ENCODE measurements around the gene ENOX1.
"Not testable (repeated sequence)": the region's sequence is repeated elsewhere in the genome, so short reads cannot be mapped to it uniquely, and the experiment has no call there.

Gene ENOX1

DNA sequence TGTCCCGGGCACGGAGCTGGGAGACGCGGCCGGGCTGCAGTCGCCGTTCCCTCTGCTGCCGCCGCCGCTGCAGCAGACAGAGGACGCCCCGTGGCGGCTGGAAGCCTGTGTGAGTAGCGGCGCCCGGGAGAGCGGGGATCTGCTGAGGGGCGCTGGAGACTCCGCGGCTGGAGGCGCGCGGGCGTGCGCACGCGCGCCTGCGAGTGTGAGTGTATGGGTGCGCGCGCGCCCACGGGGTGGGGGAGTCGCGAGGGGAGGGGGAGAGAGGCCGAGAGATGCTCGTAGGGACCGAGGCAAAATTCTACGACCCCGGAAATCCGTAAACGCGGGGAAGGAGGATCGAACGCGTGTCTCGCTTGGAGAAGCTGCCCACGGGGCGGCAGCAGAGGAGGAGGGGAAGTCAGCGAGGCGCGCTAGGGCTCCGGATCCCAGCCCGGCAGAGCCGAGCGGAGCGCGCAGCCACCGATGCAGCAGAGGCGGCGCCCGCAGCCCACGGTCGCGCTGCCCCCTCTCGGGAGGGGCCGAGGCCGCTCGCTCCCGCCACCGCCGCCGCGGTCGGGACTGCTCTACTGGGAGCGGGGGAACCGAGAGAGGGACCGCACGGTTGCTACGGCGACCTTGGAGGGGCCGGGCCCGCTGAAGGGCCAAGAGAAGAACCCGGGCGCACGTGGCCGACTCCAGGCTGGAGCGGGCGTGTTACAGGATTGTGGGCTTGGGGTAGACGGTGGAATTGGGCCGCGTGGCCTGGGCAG, at the start of gene ENOX1:
ENOX1 (minus strand) TSS at position 207 of the 752 bp plus-strand sequence.
- DNase-seq, result no peak

DNA sequence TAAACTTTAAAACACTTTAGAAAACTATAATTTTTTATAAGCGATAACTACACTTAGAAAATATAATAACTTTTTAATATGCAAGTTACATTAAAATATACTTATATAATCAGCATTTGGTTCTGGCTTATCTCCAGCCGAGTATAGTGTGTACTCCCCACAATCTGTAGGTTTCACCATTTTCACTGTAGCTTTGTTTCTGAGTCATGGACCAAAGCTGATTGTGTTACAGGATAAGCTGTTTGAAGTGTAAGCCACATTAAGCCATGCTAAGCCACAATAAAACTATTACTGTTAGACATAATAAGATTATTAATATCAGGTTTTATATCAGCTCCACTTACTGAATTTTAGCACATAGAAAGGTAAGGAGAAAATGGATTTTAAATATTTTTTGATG, 48.9 kb upstream of the ENOX1 start:
- DNase-seq, result no peak

- DNase-seq, result no peak
Measured at GRCh38 chr13:43831088-43831487, 44.3 kb upstream of the ENOX1 start.

GRCh38 chr13:43830497-43830881, 43.7 kb upstream of the ENOX1 start:
- DNase-seq, result no peak

- DNase-seq, result not testable (repeated sequence)
Measured at GRCh38 chr13:43824656-43825055, 37.9 kb upstream of the ENOX1 start.

DNA sequence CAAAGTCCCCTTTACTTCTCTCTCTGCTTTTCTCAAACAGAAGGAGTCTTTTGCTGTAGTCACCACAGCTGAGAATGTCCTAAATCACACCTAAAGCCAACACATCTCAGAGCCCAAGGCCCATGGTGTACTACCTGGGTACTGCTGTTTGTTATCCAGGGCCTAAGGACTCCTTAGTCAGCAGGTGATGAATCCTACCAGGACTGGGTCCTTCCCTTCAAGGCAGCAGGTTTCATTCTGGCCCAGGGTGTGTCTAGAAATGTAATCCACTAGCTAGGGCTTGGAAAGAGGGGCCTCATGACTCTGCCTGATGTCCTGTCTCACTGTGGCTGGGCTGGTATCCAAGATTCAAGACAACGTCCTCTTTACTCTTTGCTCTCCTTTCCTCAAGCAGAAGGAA, 36.2 kb upstream of the ENOX1 start:
- DNase-seq, result no peak

DNA sequence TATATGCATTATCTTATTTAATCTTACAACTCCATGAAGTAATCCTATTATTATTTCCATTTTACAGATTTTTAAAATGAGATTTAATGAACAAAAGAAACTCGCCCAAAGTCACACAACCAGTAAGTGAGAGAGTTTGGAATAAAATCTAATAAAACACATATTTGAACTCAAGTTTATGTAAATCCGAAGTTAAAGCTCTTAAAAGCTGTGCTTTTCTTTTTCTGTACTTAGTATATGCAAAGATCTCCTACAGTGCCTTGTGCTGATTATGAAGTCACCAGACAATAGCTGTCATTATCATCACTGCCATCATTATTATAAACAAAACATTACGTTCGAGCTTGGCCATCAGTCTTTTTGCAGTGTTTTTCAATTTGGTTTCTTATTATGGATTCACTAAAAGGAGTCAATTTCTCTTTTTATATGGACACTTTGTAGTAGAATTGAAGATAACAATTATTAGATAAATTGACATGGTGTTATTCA, 29.7 kb upstream of the ENOX1 start:
- no peak for DNase-seq

DNA sequence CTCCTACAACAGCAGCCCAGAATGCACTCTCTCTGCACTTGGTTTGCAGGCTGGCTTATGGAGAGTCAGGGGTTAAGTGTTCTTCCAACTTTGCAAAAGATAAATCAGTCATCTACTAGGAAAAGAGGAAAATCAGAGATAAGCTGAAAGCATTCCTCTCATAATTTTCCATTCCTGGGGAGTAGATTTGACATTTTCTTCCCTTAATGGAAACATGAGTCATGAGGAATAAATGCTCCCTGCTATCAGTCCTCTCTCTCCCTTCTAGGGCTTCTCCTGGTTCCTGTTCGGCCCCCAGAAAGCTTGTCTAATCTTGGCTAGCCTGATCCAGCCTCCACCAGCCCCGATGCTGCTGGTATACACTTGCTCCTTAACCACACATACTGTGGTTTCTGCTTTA, 28.4 kb upstream of the ENOX1 start:
- DNase-seq, result no peak

- no peak for DNase-seq
Measured at GRCh38 chr13:43808676-43809075, 21.9 kb upstream of the ENOX1 start.

GRCh38 chr13:43805681-43806128, 18.9 kb upstream of the ENOX1 start:
- no peak for DNase-seq

GRCh38 chr13:43805071-43805468, 18.3 kb upstream of the ENOX1 start:
- no peak for DNase-seq

DNA sequence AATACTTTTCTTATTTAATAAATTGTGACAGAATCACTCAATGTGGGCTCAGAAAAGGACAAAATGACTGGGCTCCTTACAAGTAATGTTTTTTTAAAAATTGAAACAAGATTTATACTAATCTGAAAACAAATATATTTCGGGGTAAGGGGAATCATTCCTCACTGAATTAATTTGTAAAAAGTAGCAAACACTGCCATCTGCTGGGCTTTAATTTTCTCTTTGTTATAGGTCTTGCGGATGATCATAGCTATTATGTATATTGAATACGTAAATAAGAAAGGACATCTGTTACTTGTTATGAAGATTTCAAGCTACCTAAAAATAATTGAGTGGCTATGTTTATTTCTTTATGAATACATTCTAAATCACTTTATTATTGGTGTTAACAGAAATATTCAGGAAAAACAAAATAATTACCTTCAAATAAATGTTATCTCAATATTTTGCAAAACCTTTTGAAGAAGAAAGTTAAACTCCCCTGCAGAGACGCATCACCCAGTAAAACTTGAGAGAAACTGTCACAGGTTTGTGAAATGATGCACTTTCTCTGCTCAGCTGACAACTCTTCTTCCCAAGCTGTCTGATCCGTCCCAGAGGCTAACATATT, 17.8 kb upstream of the ENOX1 start:
- no peak for DNase-seq

DNA sequence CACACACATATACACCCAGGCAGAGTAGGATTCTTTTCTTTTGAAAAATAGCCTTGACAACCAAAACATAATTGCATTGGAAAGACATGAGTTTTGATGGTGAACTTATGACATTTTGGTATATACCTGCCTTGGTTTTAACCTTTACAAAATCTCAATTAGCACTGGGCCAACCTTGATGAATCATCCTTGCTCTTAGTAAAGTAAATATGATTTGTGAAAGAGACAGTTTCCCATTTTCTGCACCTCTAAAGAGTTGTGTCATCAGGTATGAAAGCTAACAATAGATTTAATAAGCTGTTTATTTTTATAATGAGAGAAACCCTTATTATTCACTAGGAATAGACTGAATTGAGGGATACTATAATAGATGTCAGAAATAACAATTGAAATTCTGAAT, 15.7 kb upstream of the ENOX1 start:
- no peak for DNase-seq

DNA sequence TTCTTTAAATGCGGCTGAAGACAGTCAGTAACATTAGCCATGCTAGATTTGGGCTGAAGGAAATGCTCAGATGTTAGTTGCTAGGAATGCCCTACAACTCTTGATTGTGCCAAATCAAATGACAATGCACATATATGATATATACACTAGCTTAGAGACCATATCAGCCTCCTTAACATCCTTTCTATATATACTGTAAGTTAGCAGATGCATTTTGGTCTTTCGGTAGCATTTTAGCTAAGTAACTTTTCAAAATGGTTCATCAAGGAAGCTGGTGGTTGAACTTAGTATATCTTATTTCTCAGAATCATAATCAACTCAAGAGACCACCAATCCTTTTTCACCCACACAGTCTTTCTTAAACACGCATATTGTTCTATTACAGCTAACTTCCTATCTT, 14.1 kb upstream of the ENOX1 start:
- no peak for DNase-seq

DNA sequence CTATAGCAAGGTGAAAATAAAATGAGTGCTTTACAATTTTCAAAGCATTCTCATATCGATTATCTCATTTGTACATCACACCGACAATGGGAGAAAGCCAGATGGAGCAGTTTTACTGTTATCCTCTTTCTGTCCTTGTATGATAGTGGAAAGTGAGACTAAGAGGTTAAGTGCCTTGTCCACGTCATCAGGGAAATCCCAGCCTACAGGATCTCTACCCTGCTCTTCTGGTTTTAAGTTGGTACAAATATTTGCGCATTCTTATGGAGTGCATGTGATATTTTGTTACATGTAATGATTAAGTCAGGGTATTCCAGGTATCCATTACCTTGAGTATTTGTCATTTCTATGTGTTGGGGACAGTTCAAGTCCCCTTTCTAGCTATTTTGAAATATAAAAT, 12.4 kb upstream of the ENOX1 start:
- DNase-seq, result no peak

DNA sequence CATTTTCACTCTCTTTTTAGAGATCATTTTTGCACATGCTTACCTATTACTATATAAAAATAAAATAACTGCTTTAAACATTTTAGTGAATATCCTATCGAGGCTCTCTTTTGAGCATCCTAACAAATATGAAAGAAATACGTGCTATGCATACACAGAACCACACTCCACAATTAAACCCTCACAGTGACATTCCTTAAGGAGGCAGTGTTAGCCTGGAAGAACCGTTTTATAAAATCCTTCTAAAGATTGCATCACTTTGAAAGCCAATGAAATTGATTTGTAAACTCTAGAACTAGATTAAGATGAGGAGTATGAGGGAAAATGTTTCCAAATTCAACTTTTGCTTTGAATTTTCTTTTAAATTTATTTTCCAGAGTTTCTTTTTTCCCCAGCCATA, 11.1 kb upstream of the ENOX1 start:
- DNase-seq, result no peak

- no peak for DNase-seq
Measured at GRCh38 chr13:43797159-43797558, 10.4 kb upstream of the ENOX1 start.

DNA sequence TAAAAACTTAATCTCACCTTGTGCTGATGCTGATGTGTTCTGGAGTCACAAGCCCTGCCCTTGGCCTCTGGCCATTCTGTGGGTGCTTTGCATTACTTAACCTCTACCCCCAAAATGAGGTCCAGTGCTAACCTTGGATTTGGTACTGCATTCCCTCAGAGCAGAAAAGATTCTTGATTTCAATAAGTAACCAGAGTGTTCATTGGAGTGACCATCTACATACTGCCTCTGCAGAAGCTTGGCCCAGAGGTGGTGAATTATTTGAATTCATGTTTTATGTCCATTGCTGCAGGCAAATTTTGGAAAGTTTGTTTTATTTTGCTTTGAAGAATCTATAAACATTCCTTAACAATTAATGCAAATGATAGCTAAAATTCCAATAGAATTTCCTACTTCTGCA, 7.6 kb upstream of the ENOX1 start:
- no peak for DNase-seq

GRCh38 chr13:43792076-43792881, 5.5 kb upstream of the ENOX1 start:
- DNase-seq, result no peak

DNA sequence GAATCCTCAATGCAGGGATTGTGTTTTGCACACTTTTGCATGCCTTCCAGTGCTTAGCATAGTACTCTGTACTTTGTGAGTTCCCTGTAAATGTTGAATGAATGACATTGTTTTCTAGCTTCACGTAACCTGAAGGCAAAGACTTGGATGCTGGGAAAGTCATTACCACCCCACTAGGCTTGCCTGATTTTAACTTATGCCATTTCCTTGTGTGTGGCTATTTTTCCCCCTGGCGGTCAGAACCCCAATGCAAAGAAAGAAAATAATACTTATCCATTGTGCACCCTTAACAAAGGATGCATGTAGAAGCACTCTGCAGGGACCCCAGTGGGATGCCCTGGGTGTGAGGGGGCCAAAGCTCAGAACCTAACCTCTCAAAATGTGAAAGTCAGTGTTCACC, 1.2 kb upstream of the ENOX1 start:
- no peak for DNase-seq

GRCh38 chr13:43787518-43787891, 733 bp upstream of the ENOX1 start:
- DNase-seq, result no peak

GRCh38 chr13:43786472-43786765, 353 bp downstream of the ENOX1 start:
- DNase-seq, result no peak

DNA sequence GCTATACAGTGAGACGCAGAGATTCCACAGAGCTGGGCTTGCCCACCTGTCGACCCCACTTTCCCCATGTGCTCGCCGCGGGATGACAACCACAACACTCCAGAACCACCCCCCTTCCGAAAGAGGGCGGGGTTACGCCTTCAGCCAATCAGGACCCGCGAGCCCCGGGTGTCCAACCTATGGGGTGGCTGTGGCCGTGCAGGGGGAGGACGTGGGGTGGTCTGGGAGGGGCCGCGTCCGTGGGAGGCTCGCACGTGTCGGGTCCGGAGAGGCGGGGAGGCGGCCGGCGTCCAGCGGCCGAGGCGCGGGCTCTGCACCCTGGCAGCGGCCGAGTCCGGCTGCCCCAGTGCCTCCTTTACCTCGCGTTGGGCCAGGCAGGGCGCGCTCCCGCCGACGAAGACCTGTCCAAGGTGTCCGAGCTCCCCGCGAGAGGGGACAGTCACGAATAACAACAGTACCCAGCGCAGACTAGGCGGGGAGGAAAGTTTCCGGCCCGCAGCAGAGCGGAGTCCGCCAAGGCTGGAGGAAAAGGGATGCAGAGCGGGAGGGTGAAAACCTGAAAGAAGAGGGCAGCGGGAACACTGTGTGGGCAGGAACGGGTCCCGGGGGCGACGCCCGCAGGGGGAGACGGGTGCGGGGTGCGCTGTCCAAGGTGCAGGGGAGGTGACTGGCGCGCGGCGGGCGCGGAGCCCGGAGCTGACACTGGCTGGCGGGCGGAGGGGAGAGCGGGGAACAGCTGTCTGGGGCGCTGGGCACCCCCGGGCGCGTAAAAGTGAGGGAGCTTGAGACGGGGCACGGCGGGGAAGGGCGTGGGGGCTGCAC, 911 bp downstream of the ENOX1 start:
- no peak for DNase-seq
